Omental fat pad (tissue), 4 donors: ENCODE measurements around the gene IGFL3. TPM values are rescaled to one million over a fixed set of nuclear protein-coding genes. Genes with fewer than 3 reads are reported as not detected.
A peak's percentile ranks its signal among the peaks of the same experiment; 100 is the strongest.

Experiments used
- ATAC-seq: fragments of 150-250 bp; one replicate; pipeline ENCODE4 v1.9.1; 2016; ENCODE audit warnings: mild to moderate bottlenecking, moderate library complexity; ENCODE audit not compliant: low FRiP score
- DNase-seq: peaks from one replicate; pipeline ENCODE4 v3.0.0-alpha.2; 2019; ENCODE audit warnings: low spot score
- CTCF ChIP-seq, 3 donors: fragments of 450-650 bp; IDR thresholded peaks; one replicate each; pipeline ENCODE4 v1.5.1; 2016 to 2017; ENCODE audit warnings: antibody characterized with exemption in 3 of 3, mild to moderate bottlenecking in 3 of 3, moderate library complexity in 2 of 3
- total RNA-seq, 4 donors: library from RNA; depleted of rRNA; stranded (reverse); fragments of >200 nt; gene quantifications; one replicate each; pipeline ENCODE4 v1.1.0, GENCODE V29; 2016

Gene IGFL3
- total RNA-seq, 4 donors from 2014 or later = not detected

GRCh38 chr19:46125447-46125846 lies 959 bp upstream of the IGFL3 start:
- no peak for ATAC-seq
- no peak for TF ChIP-seq CTCF (IDR thresholded peaks at IDR 0.05)
- no peak for DNase-seq

DNA sequence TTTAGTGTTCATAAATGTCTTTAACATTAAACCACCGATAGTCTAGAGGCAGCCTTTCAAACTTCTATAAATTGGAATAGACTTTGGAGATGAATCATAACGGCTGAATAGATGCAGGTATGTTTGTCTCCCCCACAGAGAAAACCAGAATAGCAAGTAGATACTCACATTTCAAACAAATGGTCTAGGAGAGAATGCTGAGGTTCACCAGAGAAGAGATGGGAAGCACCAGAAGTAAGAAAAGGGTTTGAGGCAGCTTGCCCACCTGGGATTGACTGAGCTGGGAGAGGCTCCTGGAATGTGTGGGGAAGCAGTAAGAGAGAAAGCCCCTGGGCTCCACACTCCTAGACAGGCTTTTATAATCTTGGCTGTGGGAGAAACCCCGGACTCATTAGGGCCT lies 6.4 kb downstream of the IGFL3 start:
- no peak for TF ChIP-seq CTCF (IDR thresholded peaks at IDR 0.05)
- no peak for ATAC-seq
- DNase-seq = no peak

GRCh38 chr19:46116121-46116520 lies 8.4 kb downstream of the IGFL3 start:
- TF ChIP-seq CTCF (IDR thresholded peaks at IDR 0.05) = no peak
- no peak for DNase-seq
- ATAC-seq = no peak

- no peak for TF ChIP-seq CTCF (IDR thresholded peaks at IDR 0.05)
- DNase-seq (no peak), ATAC-seq (peak; percentile 90)
Measured at GRCh38 chr19:46115396-46116106, 8.9 kb downstream of the IGFL3 start.

GRCh38 chr19:46113726-46114125 lies 10.8 kb downstream of the IGFL3 start:
- ATAC-seq = no peak
- no peak for TF ChIP-seq CTCF (IDR thresholded peaks at IDR 0.05)
- DNase-seq = no peak

- no peak for TF ChIP-seq CTCF (IDR thresholded peaks at IDR 0.05)
- ATAC-seq (no peak), DNase-seq (no peak)
Measured at GRCh38 chr19:46112527-46112926, 12.0 kb downstream of the IGFL3 start.

- DNase-seq (no peak), ATAC-seq (no peak)
- no peak for TF ChIP-seq CTCF (IDR thresholded peaks at IDR 0.05)
Measured at GRCh38 chr19:46111376-46111775, 13.1 kb downstream of the IGFL3 start.
